GM12875 (cell line): ENCODE results near the gene MAML3.

Experiments used
- H3K4me3 ChIP-seq: one replicate; pipeline ENCODE4 v1.5.1; 2011; ENCODE audit warnings: low read depth, low read length, control low read depth
- CTCF ChIP-seq: IDR thresholded peaks from 2 replicates; pipeline ENCODE4 v1.5.1; 2011; ENCODE audit warnings: low read depth, mild to moderate bottlenecking, control low read depth, inconsistent platforms, low read length, moderate library complexity, borderline replicate concordance; ENCODE audit not compliant: insufficient read depth

The MAML3 gene

GRCh38 chr4:139774759-139775487 lies 379.1 kb downstream of the MAML3 start:
- H3K4me3 ChIP-seq, result no peak overlapping the region
- TF ChIP-seq CTCF, result no peak

GRCh38 chr4:139773560-139774318 lies 380.2 kb downstream of the MAML3 start:
- no peak for TF ChIP-seq CTCF
- no peak overlapping the region for H3K4me3 ChIP-seq

GRCh38 chr4:139770361-139770760 lies 383.6 kb downstream of the MAML3 start:
- H3K4me3 ChIP-seq, result no peak overlapping the region
- no peak for TF ChIP-seq CTCF

- H3K4me3 ChIP-seq, result no peak overlapping the region
- no peak for TF ChIP-seq CTCF
These were observed 384.6 kb downstream of the MAML3 start for GRCh38 chr4:139769364-139769763.

- TF ChIP-seq CTCF, result peak; percentile 35; the same call in 1 of the 2 replicates
- no peak overlapping the region for H3K4me3 ChIP-seq
These were observed 385.1 kb downstream of the MAML3 start for GRCh38 chr4:139768896-139769295.

- no peak for TF ChIP-seq CTCF
- no peak overlapping the region for H3K4me3 ChIP-seq
These were observed 385.6 kb downstream of the MAML3 start for GRCh38 chr4:139768366-139768765.

GRCh38 chr4:139767585-139767984 lies 386.4 kb downstream of the MAML3 start:
- no peak overlapping the region for H3K4me3 ChIP-seq
- no peak for TF ChIP-seq CTCF
